Activated CD8-positive, alpha-beta memory T cell treated with anti-CD3 and anti-CD28 coated beads for 4 hours (primary cell): Measurements from ENCODE around the gene PPP2R3C.
"Not testable (repeated sequence)": the region's sequence is repeated elsewhere in the genome, so short reads cannot be mapped to it uniquely, and the experiment has no call there.

ENCODE experiments used
- DNase-seq, 2 donors: peaks; one replicate each; pipeline ENCODE4 v3.0.0-alpha.2; 2020; ENCODE audit warnings: low read depth in 2 of 2

PPP2R3C gene

GRCh38 chr14:35124127-35124526, 2.3 kb upstream of the PPP2R3C start:
- DNase-seq, result no peak

- DNase-seq, result no peak
Measured at GRCh38 chr14:35123388-35123703, 1.6 kb upstream of the PPP2R3C start.

- DNase-seq, result no peak
Measured at GRCh38 chr14:35122696-35123387, 1.1 kb upstream of the PPP2R3C start.

- DNase-seq, result no peak
Measured at GRCh38 chr14:35121026-35121886, 534 bp downstream of the PPP2R3C start.

- no peak for DNase-seq
Measured at GRCh38 chr14:35117112-35117511, 4.7 kb downstream of the PPP2R3C start.

GRCh38 chr14:35116242-35116641, 5.5 kb downstream of the PPP2R3C start:
- DNase-seq, result no peak

GRCh38 chr14:35114036-35114435, 7.8 kb downstream of the PPP2R3C start:
- DNase-seq, result no peak

- no peak for DNase-seq
Measured at GRCh38 chr14:35113308-35113950, 8.4 kb downstream of the PPP2R3C start.

- DNase-seq, result no peak
Measured at GRCh38 chr14:35112641-35113040, 9.1 kb downstream of the PPP2R3C start.

- DNase-seq, result no peak
Measured at GRCh38 chr14:35107866-35108265, 13.9 kb downstream of the PPP2R3C start.

GRCh38 chr14:35094645-35095044, 27.1 kb downstream of the PPP2R3C start:
- not testable (repeated sequence) for DNase-seq

GRCh38 chr14:35088514-35088913, 33.3 kb downstream of the PPP2R3C start:
- no peak for DNase-seq

- no peak for DNase-seq
Measured at GRCh38 chr14:35085441-35085840, 36.3 kb downstream of the PPP2R3C start.

- DNase-seq, result no peak
Measured at GRCh38 chr14:35083530-35084150, 38.1 kb downstream of the PPP2R3C start.

- no peak for DNase-seq
Measured at GRCh38 chr14:35079742-35080141, 42.0 kb downstream of the PPP2R3C start.

- DNase-seq, result no peak
Measured at GRCh38 chr14:35078082-35078481, 43.7 kb downstream of the PPP2R3C start.

- DNase-seq, result no peak
Measured at GRCh38 chr14:35073486-35073885, 48.3 kb downstream of the PPP2R3C start.

GRCh38 chr14:35072226-35072625, 49.6 kb downstream of the PPP2R3C start:
- DNase-seq, result no peak

GRCh38 chr14:35068238-35069012, 53.4 kb downstream of the PPP2R3C start:
- DNase-seq, result no peak

- DNase-seq, result not testable (repeated sequence)
Measured at GRCh38 chr14:35065731-35066130, 56.1 kb downstream of the PPP2R3C start.

GRCh38 chr14:35061113-35061791, 60.5 kb downstream of the PPP2R3C start:
- not testable (repeated sequence) for DNase-seq
